Measurements from ENCODE around the gene ZNF423. TPM values are rescaled to one million over a fixed set of nuclear protein-coding genes. Genes with fewer than 3 reads are reported as not detected.
A peak's percentile ranks its signal among the peaks of the same experiment; 100 is the strongest.

ZNF423 gene
- total and polyA plus RNA-seq, 7 donors, result 0.69 to 19.7 (median 3.6) TPM

DNA sequence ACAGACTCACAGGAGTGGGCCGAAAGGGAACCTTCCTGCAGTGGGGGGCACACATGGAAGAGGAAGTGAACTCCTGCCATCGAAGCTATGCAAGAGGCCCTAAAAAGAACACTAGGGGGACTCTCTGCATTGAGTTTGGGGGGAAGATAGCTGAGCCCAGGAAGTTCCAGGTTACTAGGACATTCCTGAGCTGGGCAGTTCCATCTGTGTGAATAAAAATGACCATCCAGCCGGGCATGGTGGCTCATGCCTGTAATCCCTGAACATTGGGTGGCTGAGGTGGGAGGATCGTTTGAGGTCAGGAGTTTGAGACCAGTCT is 211.8 kb downstream of the ZNF423 start:
- no peak overlapping the region for H3K4me3 ChIP-seq
- H3K9me3 ChIP-seq, result peaks cover 3 to 9% (median 8%) of the 10 kb centered on the region in 4 donors
- WGBS, 2 donors, result 56 to 68% methylated on average over 4 of the region's 4 CpGs
- peaks cover 0 to 22% (median 18%) of the 10 kb centered on the region in 4 donors for H3K4me1 ChIP-seq
- H3K27ac ChIP-seq, result peak overlapping the region in 1 of 4 donors; percentile 52
- DNase-seq, result no peak
- no peaks in the 10 kb centered on the region for H3K27me3 ChIP-seq
- intact Hi-C loops (cut with DNase I), result no loop called here
- TF ChIP-seq POLR2AphosphoS5 (IDR thresholded peaks at IDR 0.05) (no peak), EP300 (IDR thresholded peaks at IDR 0.05) (no peak), POLR2A (IDR thresholded peaks at IDR 0.05) (no peak)
- TF ChIP-seq, protein P1, sequence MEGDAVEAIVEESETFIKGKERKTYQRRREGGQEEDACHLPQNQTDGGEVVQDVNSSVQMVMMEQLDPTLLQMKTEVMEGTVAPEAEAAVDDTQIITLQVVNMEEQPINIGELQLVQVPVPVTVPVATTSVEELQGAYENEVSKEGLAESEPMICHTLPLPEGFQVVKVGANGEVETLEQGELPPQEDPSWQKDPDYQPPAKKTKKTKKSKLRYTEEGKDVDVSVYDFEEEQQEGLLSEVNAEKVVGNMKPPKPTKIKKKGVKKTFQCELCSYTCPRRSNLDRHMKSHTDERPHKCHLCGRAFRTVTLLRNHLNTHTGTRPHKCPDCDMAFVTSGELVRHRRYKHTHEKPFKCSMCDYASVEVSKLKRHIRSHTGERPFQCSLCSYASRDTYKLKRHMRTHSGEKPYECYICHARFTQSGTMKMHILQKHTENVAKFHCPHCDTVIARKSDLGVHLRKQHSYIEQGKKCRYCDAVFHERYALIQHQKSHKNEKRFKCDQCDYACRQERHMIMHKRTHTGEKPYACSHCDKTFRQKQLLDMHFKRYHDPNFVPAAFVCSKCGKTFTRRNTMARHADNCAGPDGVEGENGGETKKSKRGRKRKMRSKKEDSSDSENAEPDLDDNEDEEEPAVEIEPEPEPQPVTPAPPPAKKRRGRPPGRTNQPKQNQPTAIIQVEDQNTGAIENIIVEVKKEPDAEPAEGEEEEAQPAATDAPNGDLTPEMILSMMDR (IDR thresholded peaks at IDR 0.05), result no peak
- H3K36me3 ChIP-seq, result no peaks in the 10 kb centered on the region

- DNase-seq, result no peak
- Histone ChIP-seq H3K4me3 (no peak overlapping the region), H3K4me1 (peaks cover 0 to 27% (median 20%) of the 10 kb centered on the region in 4 donors), H3K27ac (peak overlapping the region in 1 of 4 donors; percentile 52), H3K9me3 (peaks cover 0 to 9% (median 8%) of the 10 kb centered on the region in 4 donors), H3K36me3 (no peaks in the 10 kb centered on the region), H3K27me3 (no peaks in the 10 kb centered on the region)
- WGBS, 2 donors, result 64 to 80% methylated on average over 6 of the region's 6 CpGs
- intact Hi-C loops (cut with DNase I), result no loop called here
- no peak for TF ChIP-seq POLR2A (IDR thresholded peaks at IDR 0.05)
Observed at GRCh38 chr16:49643429-49644144, 212.3 kb downstream of the ZNF423 start.

DNA sequence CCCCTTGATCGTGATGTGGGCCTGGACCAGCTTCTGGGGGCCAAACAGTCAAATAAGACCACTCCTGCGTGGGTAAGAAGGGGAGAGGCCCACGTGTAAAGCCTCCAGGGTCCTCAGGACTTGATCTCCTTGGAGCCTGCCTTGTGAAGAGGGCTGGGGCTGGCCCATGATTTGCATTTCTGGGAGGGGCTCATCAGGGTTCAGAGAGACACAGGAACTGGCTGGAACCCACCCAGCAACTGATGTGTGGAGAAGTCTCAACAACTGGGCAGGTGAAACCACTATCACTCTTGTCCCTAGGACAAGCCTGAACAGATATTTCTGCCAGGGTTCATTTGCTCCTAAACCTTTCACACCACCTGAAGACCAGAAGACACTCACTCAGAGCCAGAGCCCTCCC is 214.7 kb downstream of the ZNF423 start:
- DNase-seq, result no peak
- intact Hi-C loops (cut with DNase I), result no loop called here

DNA sequence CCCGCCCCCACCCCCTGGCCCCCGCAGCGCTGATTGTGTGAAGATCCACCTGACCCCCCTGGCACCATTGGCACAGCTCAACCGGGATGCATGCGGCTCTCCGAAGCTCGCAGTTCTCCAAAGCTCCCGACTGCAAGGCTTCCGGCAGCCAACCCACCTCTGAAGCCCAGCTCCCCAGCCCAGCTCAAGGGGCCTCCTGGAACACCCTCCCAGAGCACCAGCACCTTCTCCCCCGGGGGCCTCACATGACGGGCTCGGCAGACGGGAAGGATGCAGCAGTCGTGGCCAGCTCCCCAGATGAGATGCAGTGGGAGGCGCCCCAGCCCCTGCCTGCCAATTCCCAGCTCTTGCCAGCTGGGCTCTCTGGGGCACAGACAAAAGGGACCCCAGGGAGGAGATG is 215.3 kb downstream of the ZNF423 start:
- no peak overlapping the region for H3K4me3 ChIP-seq
- DNase-seq, result no peak
- peak overlapping the region in 3 of 4 donors; percentile 63 to 77 (median 71) for H3K27ac ChIP-seq
- intact Hi-C loops (cut with DNase I), result no loop called here
- peaks cover 0 to 4% (median 0%) of the 10 kb centered on the region in 4 donors for H3K9me3 ChIP-seq
- peaks cover 0 to 21% (median 7%) of the 10 kb centered on the region in 4 donors for H3K36me3 ChIP-seq
- TF ChIP-seq, protein P1 (IDR thresholded peaks at IDR 0.05), result no peak
- no peak for TF ChIP-seq POLR2AphosphoS5 (IDR thresholded peaks at IDR 0.05)
- TF ChIP-seq POLR2A (IDR thresholded peaks at IDR 0.05), result no peak
- no peak for TF ChIP-seq EP300 (IDR thresholded peaks at IDR 0.05)
- H3K4me1 ChIP-seq, result peaks cover 0 to 28% (median 20%) of the 10 kb centered on the region in 4 donors
- H3K27me3 ChIP-seq, result no peaks in the 10 kb centered on the region
- WGBS, 2 donors, result 55 to 76% methylated on average over 15 of the region's 15 CpGs

More for the DNA sequence above, 214.7 kb downstream of the ZNF423 start:
- Histone ChIP-seq H3K27ac (peak overlapping the region in 1 of 4 donors; percentile 63), H3K27me3 (no peaks in the 10 kb centered on the region), H3K9me3 (peaks cover 0 to 4% (median 0%) of the 10 kb centered on the region in 4 donors), H3K4me3 (no peak overlapping the region), H3K36me3 (peaks cover 0 to 17% (median 5%) of the 10 kb centered on the region in 4 donors), H3K4me1 (peaks cover 0 to 28% (median 20%) of the 10 kb centered on the region in 4 donors)
- WGBS, 2 donors, result 75 to 80% methylated on average over 3 of the region's 3 CpGs
- TF ChIP-seq, protein P1 (IDR thresholded peaks at IDR 0.05), result no peak
- TF ChIP-seq EP300 (IDR thresholded peaks at IDR 0.05) (no peak), POLR2A (IDR thresholded peaks at IDR 0.05) (no peak), POLR2AphosphoS5 (IDR thresholded peaks at IDR 0.05) (no peak)

DNA sequence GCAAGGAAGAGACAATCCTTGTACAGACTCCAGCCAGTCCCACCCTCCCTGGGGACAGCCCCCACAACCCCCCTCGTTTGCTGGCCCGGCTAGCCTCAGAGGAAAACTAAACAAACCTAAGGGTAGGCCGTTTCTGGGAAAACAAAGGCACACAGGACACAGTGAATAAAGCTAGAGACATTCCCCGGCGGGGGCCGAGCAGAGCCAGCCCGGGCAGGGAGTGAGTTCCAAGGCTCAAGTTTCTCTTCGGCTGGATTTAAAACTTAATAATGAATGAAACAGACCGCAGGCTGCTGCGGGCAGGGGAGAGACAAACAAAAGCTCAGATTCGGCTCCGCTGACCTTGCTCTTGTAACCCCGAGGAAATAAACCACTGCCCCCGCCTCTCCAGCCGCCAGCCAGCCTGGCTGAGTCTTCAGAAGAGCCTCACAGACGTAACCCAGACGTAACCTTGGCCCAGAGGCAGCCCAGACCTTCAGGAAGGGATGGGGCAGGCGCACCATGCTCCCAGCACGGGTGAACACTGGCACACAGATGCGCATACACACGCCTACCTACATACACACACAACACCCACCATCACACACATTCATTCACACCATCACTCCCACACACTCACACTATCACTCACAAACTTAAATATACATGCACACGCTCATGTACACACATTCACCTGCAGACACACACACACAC is 216.0 kb downstream of the ZNF423 start:
- intact Hi-C loops (cut with DNase I), result no loop called here
- Histone ChIP-seq H3K4me3 (peak overlapping the region in 1 of 4 donors; percentile 13), H3K36me3 (peaks cover 0 to 26% (median 9%) of the 10 kb centered on the region in 4 donors), H3K27me3 (no peaks in the 10 kb centered on the region), H3K9me3 (no peaks in the 10 kb centered on the region), H3K27ac (peak overlapping the region; percentile 31 to 77 (median 67)), H3K4me1 (peaks cover 0 to 28% (median 20%) of the 10 kb centered on the region in 4 donors)
- TF ChIP-seq POLR2AphosphoS5 (IDR thresholded peaks at IDR 0.05) (peak in 1 of 4 donors; percentile 8), EP300 (IDR thresholded peaks at IDR 0.05) (no peak), POLR2A (IDR thresholded peaks at IDR 0.05) (no peak)
- TF ChIP-seq, protein P1 (IDR thresholded peaks at IDR 0.05), result no peak
- no peak for DNase-seq
- 58% methylated on average over 22 of the region's 22 CpGs for WGBS, 2 donors
